NB4 (cell line): ENCODE measurements around the gene PYY.

Source experiments
- DNase-seq: peaks from one replicate; pipeline ENCODE4 v3.0.0; 2010; ENCODE audit warnings: low read depth
- H3K4me3 ChIP-seq: one replicate; pipeline ENCODE4 v1.5.1; 2011; ENCODE audit warnings: mild to moderate bottlenecking, low read depth, low read length, moderate library complexity
- MYC ChIP-seq: IDR thresholded peaks from 2 replicates; pipeline ENCODE4 v1.6.1; 2011; ENCODE audit warnings: low read depth, low read length
- POLR2A ChIP-seq: IDR thresholded peaks from 2 replicates; pipeline ENCODE4 v1.6.1; 2011; ENCODE audit warnings: mild to moderate bottlenecking; ENCODE audit not compliant: insufficient read length; ENCODE audit errors: extremely low read depth
- TF ChIP-seq, protein P1 (sequence below): IDR thresholded peaks from one replicate; pipeline ENCODE4 v1.5.1; 2012; ENCODE audit warnings: low read depth, low read length
- TF ChIP-seq, protein P2 (sequence below): IDR thresholded peaks from 2 replicates; pipeline ENCODE4 v1.6.1; 2011; ENCODE audit warnings: low read depth, low read length

Gene PYY

DNA sequence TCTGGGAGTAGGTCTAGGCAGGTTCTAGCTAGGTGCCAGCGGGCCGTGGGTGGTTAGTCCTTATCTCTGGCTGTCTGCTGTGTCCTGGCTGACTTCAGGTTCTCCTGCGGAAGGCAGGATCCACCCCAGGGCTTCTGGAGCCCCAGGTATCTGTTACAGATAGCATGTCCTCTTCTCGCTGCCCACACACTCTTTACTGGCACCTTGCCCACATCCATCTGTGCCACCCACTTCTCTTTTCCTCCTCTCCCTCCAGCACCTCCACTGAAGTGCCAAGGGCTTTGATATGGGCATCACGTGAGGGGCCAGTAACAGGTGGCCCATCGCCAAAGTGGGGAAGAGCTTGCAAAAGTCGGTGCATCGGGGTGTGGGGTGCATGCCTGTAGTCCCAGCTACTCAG lies 41.8 kb downstream of the PYY start:
- DNase-seq = no peak
- TF ChIP-seq, protein P1, sequence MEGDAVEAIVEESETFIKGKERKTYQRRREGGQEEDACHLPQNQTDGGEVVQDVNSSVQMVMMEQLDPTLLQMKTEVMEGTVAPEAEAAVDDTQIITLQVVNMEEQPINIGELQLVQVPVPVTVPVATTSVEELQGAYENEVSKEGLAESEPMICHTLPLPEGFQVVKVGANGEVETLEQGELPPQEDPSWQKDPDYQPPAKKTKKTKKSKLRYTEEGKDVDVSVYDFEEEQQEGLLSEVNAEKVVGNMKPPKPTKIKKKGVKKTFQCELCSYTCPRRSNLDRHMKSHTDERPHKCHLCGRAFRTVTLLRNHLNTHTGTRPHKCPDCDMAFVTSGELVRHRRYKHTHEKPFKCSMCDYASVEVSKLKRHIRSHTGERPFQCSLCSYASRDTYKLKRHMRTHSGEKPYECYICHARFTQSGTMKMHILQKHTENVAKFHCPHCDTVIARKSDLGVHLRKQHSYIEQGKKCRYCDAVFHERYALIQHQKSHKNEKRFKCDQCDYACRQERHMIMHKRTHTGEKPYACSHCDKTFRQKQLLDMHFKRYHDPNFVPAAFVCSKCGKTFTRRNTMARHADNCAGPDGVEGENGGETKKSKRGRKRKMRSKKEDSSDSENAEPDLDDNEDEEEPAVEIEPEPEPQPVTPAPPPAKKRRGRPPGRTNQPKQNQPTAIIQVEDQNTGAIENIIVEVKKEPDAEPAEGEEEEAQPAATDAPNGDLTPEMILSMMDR = no peak
- TF ChIP-seq POLR2A (no peak), MYC (no peak)
- TF ChIP-seq, protein P2, sequence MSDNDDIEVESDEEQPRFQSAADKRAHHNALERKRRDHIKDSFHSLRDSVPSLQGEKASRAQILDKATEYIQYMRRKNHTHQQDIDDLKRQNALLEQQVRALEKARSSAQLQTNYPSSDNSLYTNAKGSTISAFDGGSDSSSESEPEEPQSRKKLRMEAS = no peak
- no peak overlapping the region for H3K4me3 ChIP-seq

DNA sequence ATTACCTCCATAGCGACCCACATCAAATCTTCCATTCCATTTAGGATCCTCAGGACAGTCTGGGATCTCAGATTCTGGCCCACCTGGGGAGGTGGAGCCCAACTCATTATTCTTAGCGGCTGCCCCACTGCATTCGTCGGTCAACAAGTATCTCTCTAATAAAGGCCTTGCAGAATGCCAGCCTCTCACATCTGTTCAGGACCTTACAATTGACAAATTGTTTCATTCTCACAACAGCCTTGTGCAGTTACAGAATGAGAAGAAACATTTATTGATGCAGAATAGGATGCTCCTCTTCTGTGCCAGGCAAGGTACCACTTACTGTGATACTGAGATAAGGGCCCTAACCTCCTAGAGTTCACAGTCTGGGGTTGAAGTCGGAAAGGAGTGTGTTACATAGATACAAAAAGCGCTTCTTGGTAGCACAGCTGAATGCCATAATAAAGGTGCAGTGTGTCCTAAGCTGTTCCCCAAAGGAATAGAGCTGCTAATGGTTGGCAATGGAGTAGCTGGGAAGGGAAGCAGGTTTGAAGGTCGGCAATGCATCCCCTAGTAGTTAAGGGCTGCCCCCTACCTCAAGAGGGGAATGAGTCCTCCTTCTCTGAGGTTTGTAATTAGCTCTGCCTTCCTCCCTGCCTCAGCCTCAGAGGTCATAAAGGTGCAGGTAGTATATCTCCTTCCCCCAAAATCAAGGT lies 44.1 kb downstream of the PYY start:
- TF ChIP-seq, protein P1 = no peak
- TF ChIP-seq MYC (no peak), POLR2A (no peak)
- TF ChIP-seq, protein P2 = no peak
- DNase-seq = no peak
- H3K4me3 ChIP-seq = no peak overlapping the region

DNA sequence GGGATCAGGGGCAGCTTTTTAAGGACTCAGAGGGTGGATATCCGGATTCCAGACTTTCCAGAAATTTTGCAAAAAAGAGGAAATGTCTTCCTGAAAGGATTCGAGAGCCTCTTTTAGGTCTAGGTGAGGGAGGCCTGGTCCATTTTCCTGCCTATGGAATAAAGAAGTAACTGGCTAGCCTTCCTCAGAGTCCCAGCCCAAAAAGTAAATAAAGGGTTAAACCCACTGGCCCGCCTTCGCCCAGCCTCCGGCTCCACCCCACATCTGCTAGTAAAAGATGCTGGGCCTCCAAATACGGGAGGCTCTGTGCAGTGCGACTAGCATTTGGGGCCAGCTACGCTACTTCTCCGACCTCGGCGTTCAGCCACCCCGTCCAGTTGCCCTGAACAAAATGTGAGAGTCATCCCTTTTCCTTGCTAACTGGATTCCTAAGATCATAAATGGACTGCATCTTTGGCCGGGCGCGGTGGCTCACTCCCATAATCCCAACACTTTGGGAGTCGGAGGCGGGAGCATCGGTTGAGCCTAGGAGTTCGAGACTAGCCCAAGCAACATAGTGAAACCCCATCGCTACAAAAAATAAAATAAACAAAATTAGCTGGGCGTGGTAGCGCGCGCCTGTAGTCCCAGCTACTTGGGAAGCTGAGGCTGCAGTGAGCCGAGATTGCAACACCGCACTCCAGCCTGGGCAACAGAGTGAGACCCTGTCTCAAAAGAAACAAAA lies 45.6 kb downstream of the PYY start:
- peak; percentile 68 for DNase-seq
- H3K4me3 ChIP-seq = no peak overlapping the region
- TF ChIP-seq, protein P2 = no peak
- TF ChIP-seq POLR2A (no peak), MYC (no peak)
- TF ChIP-seq, protein P1 = no peak

DNA sequence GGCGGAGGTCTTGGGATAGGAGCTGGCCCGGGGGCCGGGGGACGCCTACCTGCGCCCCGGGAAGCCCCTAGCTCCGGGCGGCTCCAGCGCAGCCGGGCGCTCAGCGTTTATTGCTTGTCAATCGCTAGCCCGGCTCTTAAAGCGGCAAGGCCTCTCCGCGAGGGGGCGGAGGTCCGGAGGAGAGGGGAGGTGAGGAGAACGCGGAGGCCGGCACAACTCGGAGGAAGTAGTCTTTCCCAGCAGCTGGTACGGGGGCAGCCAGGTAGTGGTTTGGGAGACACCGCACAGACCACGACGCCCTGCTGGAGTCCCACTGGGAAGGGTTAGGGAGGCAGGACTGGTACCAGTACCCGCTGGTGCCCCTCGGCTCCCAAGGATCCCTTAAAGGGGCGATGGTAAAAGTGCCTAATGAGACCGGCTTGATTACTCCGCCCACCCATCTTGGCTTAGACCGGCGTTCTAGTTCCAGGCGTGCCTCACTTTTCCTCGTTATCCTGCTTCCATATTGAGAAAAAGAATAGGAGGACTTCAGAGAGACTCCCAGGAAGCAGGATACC lies 46.2 kb downstream of the PYY start, which contains the start of gene MPP2:
Gene MPP2 (minus strand): TSS at position 112 of the 557 bp plus-strand sequence. CDS start 3,076 bp downstream, outside the sequence.
- TF ChIP-seq, protein P1 = no peak
- TF ChIP-seq POLR2A (no peak), MYC (no peak)
- TF ChIP-seq, protein P2 = no peak
- DNase-seq = peak; percentile 77
- H3K4me3 ChIP-seq = peak within 1 kb of the TSS; percentile 16

DNA sequence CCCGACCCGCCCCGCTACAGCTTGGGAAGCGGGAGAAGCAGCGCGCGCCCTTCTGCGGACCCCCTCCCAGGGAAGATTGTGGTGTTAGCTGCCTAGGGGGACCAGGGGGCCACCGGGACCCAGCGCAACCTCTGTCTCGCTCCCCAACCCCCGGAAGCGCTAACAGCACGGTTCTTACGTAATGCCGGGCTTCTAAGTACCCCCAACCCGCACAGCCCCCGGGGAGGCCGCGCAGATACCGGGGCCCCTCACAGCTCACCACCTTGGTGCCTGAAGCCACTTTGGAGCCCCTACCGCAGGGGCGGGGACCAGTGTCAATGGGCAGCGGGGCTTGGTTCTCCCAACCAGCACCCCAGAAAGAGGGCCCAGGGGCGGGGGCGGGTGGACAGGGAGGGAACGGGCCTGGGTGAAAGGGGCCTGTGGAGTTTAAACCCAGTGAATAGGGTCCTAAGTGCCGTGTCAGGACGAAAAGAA lies 46.8 kb downstream of the PYY start:
- peak overlapping the region; percentile 16 for H3K4me3 ChIP-seq
- DNase-seq = peak; percentile 39
- TF ChIP-seq MYC = no peak
- TF ChIP-seq, protein P2 = no peak
- no peak for TF ChIP-seq POLR2A
- TF ChIP-seq, protein P1 = no peak
